Activated T-helper 9 cell treated with anti-CD3 and anti-CD28 coated beads, Interleukin-2, amount 50 U/mL, for 16 hours (primary cell): ENCODE measurements around the gene CCDC9B.
A peak's percentile ranks its signal among the peaks of the same experiment; 100 is the strongest.

Source experiments
- DNase-seq: peaks from one replicate; pipeline ENCODE4 v3.0.0-alpha.2; 2020; ENCODE audit warnings: low read depth

CCDC9B gene

GRCh38 chr15:40329804-40330203 is 10.9 kb downstream of the CCDC9B start:
- DNase-seq = no peak

- no peak for DNase-seq
Observed at GRCh38 chr15:40328751-40329150, 12.0 kb downstream of the CCDC9B start.

GRCh38 chr15:40328176-40328575 is 12.6 kb downstream of the CCDC9B start:
- no peak for DNase-seq

- no peak for DNase-seq
Observed at GRCh38 chr15:40327457-40327856, 13.3 kb downstream of the CCDC9B start.

- no peak for DNase-seq
Observed at GRCh38 chr15:40325700-40326099, 15.0 kb downstream of the CCDC9B start.

GRCh38 chr15:40325188-40325587 is 15.6 kb downstream of the CCDC9B start:
- no peak for DNase-seq

- DNase-seq = no peak
Observed at GRCh38 chr15:40323953-40324937, 16.5 kb downstream of the CCDC9B start.

- DNase-seq = peak; percentile 86
Observed at GRCh38 chr15:40323239-40323952, 17.3 kb downstream of the CCDC9B start, which contains the start of gene INAFM2. TSS of gene INAFM2 (plus strand) at chr15:40323692. CDS start at chr15:40324056, 364 bp downstream.

GRCh38 chr15:40322531-40323238 is 18.1 kb downstream of the CCDC9B start:
- no peak for DNase-seq

- DNase-seq = peak; percentile 23
Observed at GRCh38 chr15:40320931-40321371, 19.8 kb downstream of the CCDC9B start.

- no peak for DNase-seq
Observed at GRCh38 chr15:40320409-40320808, 20.3 kb downstream of the CCDC9B start.

GRCh38 chr15:40317580-40317979 is 23.2 kb downstream of the CCDC9B start:
- DNase-seq = no peak

GRCh38 chr15:40316931-40317330 is 23.8 kb downstream of the CCDC9B start:
- no peak for DNase-seq

GRCh38 chr15:40314723-40315276 is 25.9 kb downstream of the CCDC9B start:
- DNase-seq = no peak

- no peak for DNase-seq
Observed at GRCh38 chr15:40313531-40314398, 27.0 kb downstream of the CCDC9B start.

GRCh38 chr15:40312370-40313158 is 28.2 kb downstream of the CCDC9B start:
- no peak for DNase-seq

GRCh38 chr15:40310993-40311392 is 29.7 kb downstream of the CCDC9B start:
- no peak for DNase-seq

- DNase-seq = peak; percentile 30
Observed at GRCh38 chr15:40310001-40310959, 30.5 kb downstream of the CCDC9B start.

- DNase-seq = no peak
Observed at GRCh38 chr15:40309344-40309862, 31.3 kb downstream of the CCDC9B start.
